ENCODE measurements around the gene ANGEL1.

Gene ANGEL1

GRCh38 chr14:76812422-76813383, at the start of gene ANGEL1:
TSS of gene ANGEL1 (minus strand) at chr14:76812882. CDS start at chr14:76812827, 55 bp downstream.
- H3K27me3 Mint-ChIP-seq (ENCODE audit: low read depth), result no peaks in the 10 kb centered on the region
- H3K4me1 Mint-ChIP-seq (ENCODE audit: low read depth), result peaks cover 21% of the 10 kb centered on the region
- H3K36me3 Mint-ChIP-seq (ENCODE audit: low read depth), result peaks cover 5% of the 10 kb centered on the region
- peak within 1 kb of the TSS; percentile 85 for H3K27ac Mint-ChIP-seq
- peak; percentile 96 for DNase-seq (ENCODE audit: low spot score)
- H3K9me3 Mint-ChIP-seq, result no peaks in the 10 kb centered on the region
- peak within 1 kb of the TSS; percentile 95 for H3K4me3 Mint-ChIP-seq

- no peak for DNase-seq (ENCODE audit: low spot score)
- Mint-ChIP-seq H3K9me3 (no peaks in the 10 kb centered on the region), H3K27ac (no peak overlapping the region), H3K4me3 (no peak overlapping the region), H3K36me3 (ENCODE audit: low read depth) (no peaks in the 10 kb centered on the region), H3K27me3 (ENCODE audit: low read depth) (peaks cover 5% of the 10 kb centered on the region), H3K4me1 (ENCODE audit: low read depth) (peaks cover 11% of the 10 kb centered on the region)
These were observed 49.0 kb upstream of the ANGEL1 start for GRCh38 chr14:76861574-76862255.

GRCh38 chr14:76856769-76857168, 44.1 kb upstream of the ANGEL1 start:
- no peaks in the 10 kb centered on the region for H3K4me1 Mint-ChIP-seq (ENCODE audit: low read depth)
- no peaks in the 10 kb centered on the region for H3K36me3 Mint-ChIP-seq (ENCODE audit: low read depth)
- peaks cover 2% of the 10 kb centered on the region for H3K27me3 Mint-ChIP-seq (ENCODE audit: low read depth)
- no peak overlapping the region for H3K27ac Mint-ChIP-seq
- DNase-seq (ENCODE audit: low spot score), result no peak
- no peak overlapping the region for H3K4me3 Mint-ChIP-seq
- H3K9me3 Mint-ChIP-seq, result no peaks in the 10 kb centered on the region

GRCh38 chr14:76855066-76855465, 42.4 kb upstream of the ANGEL1 start:
- Mint-ChIP-seq H3K4me3 (no peak overlapping the region), H3K9me3 (no peaks in the 10 kb centered on the region), H3K4me1 (ENCODE audit: low read depth) (no peaks in the 10 kb centered on the region), H3K27ac (no peak overlapping the region), H3K36me3 (ENCODE audit: low read depth) (no peaks in the 10 kb centered on the region), H3K27me3 (ENCODE audit: low read depth) (peaks cover 2% of the 10 kb centered on the region)
- DNase-seq (ENCODE audit: low spot score), result no peak

GRCh38 chr14:76848879-76849278, 36.2 kb upstream of the ANGEL1 start:
- Mint-ChIP-seq H3K27ac (no peak overlapping the region), H3K36me3 (ENCODE audit: low read depth) (peaks cover 1% of the 10 kb centered on the region), H3K4me1 (ENCODE audit: low read depth) (peaks cover 9% of the 10 kb centered on the region), H3K27me3 (ENCODE audit: low read depth) (peaks cover 7% of the 10 kb centered on the region), H3K4me3 (no peak overlapping the region), H3K9me3 (no peaks in the 10 kb centered on the region)
- DNase-seq (ENCODE audit: low spot score), result no peak

- Mint-ChIP-seq H3K4me1 (ENCODE audit: low read depth) (peaks cover 9% of the 10 kb centered on the region), H3K27me3 (ENCODE audit: low read depth) (peaks cover 12% of the 10 kb centered on the region), H3K9me3 (no peaks in the 10 kb centered on the region), H3K27ac (no peak overlapping the region), H3K4me3 (no peak overlapping the region), H3K36me3 (ENCODE audit: low read depth) (peaks cover 1% of the 10 kb centered on the region)
- no peak for DNase-seq (ENCODE audit: low spot score)
These were observed 33.8 kb upstream of the ANGEL1 start for GRCh38 chr14:76846331-76847047.

GRCh38 chr14:76844223-76844622, 31.5 kb upstream of the ANGEL1 start:
- H3K4me3 Mint-ChIP-seq, result no peak overlapping the region
- H3K27ac Mint-ChIP-seq, result no peak overlapping the region
- DNase-seq (ENCODE audit: low spot score), result peak; percentile 38
- H3K36me3 Mint-ChIP-seq (ENCODE audit: low read depth), result peaks cover 1% of the 10 kb centered on the region
- H3K27me3 Mint-ChIP-seq (ENCODE audit: low read depth), result peaks cover 14% of the 10 kb centered on the region
- peaks cover 9% of the 10 kb centered on the region for H3K4me1 Mint-ChIP-seq (ENCODE audit: low read depth)
- H3K9me3 Mint-ChIP-seq, result no peaks in the 10 kb centered on the region

GRCh38 chr14:76842414-76842813, 29.7 kb upstream of the ANGEL1 start:
- Mint-ChIP-seq H3K36me3 (ENCODE audit: low read depth) (peaks cover 1% of the 10 kb centered on the region), H3K4me1 (ENCODE audit: low read depth) (peaks cover 9% of the 10 kb centered on the region), H3K27me3 (ENCODE audit: low read depth) (peaks cover 29% of the 10 kb centered on the region), H3K9me3 (no peaks in the 10 kb centered on the region), H3K4me3 (no peak overlapping the region), H3K27ac (no peak overlapping the region)
- DNase-seq (ENCODE audit: low spot score), result no peak

GRCh38 chr14:76837524-76837923, 24.8 kb upstream of the ANGEL1 start:
- H3K27ac Mint-ChIP-seq, result no peak overlapping the region
- H3K9me3 Mint-ChIP-seq, result no peaks in the 10 kb centered on the region
- H3K4me3 Mint-ChIP-seq, result no peak overlapping the region
- H3K27me3 Mint-ChIP-seq (ENCODE audit: low read depth), result peaks cover 23% of the 10 kb centered on the region
- no peaks in the 10 kb centered on the region for H3K4me1 Mint-ChIP-seq (ENCODE audit: low read depth)
- no peaks in the 10 kb centered on the region for H3K36me3 Mint-ChIP-seq (ENCODE audit: low read depth)
- DNase-seq (ENCODE audit: low spot score), result no peak

GRCh38 chr14:76836029-76836630, 23.4 kb upstream of the ANGEL1 start:
- no peak overlapping the region for H3K27ac Mint-ChIP-seq
- H3K36me3 Mint-ChIP-seq (ENCODE audit: low read depth), result no peaks in the 10 kb centered on the region
- H3K4me3 Mint-ChIP-seq, result no peak overlapping the region
- no peak for DNase-seq (ENCODE audit: low spot score)
- H3K27me3 Mint-ChIP-seq (ENCODE audit: low read depth), result peaks cover 21% of the 10 kb centered on the region
- no peaks in the 10 kb centered on the region for H3K4me1 Mint-ChIP-seq (ENCODE audit: low read depth)
- no peaks in the 10 kb centered on the region for H3K9me3 Mint-ChIP-seq

GRCh38 chr14:76834241-76834661, 21.6 kb upstream of the ANGEL1 start:
- H3K4me3 Mint-ChIP-seq, result no peak overlapping the region
- H3K9me3 Mint-ChIP-seq, result no peaks in the 10 kb centered on the region
- H3K4me1 Mint-ChIP-seq (ENCODE audit: low read depth), result no peaks in the 10 kb centered on the region
- DNase-seq (ENCODE audit: low spot score), result no peak
- no peaks in the 10 kb centered on the region for H3K36me3 Mint-ChIP-seq (ENCODE audit: low read depth)
- H3K27ac Mint-ChIP-seq, result no peak overlapping the region
- H3K27me3 Mint-ChIP-seq (ENCODE audit: low read depth), result peaks cover 19% of the 10 kb centered on the region

GRCh38 chr14:76833011-76833410, 20.3 kb upstream of the ANGEL1 start:
- no peak for DNase-seq (ENCODE audit: low spot score)
- H3K36me3 Mint-ChIP-seq (ENCODE audit: low read depth), result no peaks in the 10 kb centered on the region
- no peak overlapping the region for H3K27ac Mint-ChIP-seq
- H3K4me1 Mint-ChIP-seq (ENCODE audit: low read depth), result no peaks in the 10 kb centered on the region
- H3K9me3 Mint-ChIP-seq, result no peaks in the 10 kb centered on the region
- H3K27me3 Mint-ChIP-seq (ENCODE audit: low read depth), result peaks cover 8% of the 10 kb centered on the region
- H3K4me3 Mint-ChIP-seq, result no peak overlapping the region

GRCh38 chr14:76832503-76832988, 19.9 kb upstream of the ANGEL1 start:
- no peaks in the 10 kb centered on the region for H3K36me3 Mint-ChIP-seq (ENCODE audit: low read depth)
- no peaks in the 10 kb centered on the region for H3K4me1 Mint-ChIP-seq (ENCODE audit: low read depth)
- H3K27ac Mint-ChIP-seq, result no peak overlapping the region
- no peaks in the 10 kb centered on the region for H3K9me3 Mint-ChIP-seq
- no peak for DNase-seq (ENCODE audit: low spot score)
- peaks cover 5% of the 10 kb centered on the region for H3K27me3 Mint-ChIP-seq (ENCODE audit: low read depth)
- no peak overlapping the region for H3K4me3 Mint-ChIP-seq

Data from T-helper 2 cell treated with Interferon-gamma antibody and Interleukin-4, amounts not matched to agents 5 μg/mL and 100 μg/mL, for 36 hours (primary cell).